HG03039 (cell line): Measurements from ENCODE around the gene SNRNP70.

ENCODE experiments used
- ATAC-seq: cut with Tn5 transposase; IDR thresholded peaks from one replicate; pipeline ENCODE4 v1.9.1; 2021; ENCODE audit warnings: mild to moderate bottlenecking, moderate library complexity; ENCODE audit not compliant: unreplicated experiment

The SNRNP70 gene

DNA sequence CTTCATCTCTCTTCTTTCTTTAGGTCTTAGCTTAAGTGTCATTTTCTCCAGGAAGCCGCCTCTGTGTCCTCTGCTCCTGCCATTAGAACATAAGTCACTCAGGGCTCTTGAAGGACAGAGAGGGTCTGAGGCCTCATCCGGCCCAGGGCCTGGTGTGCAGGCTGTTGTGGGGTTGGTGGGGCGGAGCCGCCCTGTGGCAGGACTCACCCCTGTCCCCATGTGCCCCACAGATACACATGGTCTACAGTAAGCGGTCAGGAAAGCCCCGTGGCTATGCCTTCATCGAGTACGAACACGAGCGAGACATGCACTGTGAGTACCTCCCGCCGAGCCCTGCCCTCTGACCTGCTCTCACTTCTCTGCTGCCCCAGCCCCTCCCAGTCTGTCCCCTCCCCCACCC is 15.9 kb downstream of the SNRNP70 start:
- ATAC-seq, result no peak

DNA sequence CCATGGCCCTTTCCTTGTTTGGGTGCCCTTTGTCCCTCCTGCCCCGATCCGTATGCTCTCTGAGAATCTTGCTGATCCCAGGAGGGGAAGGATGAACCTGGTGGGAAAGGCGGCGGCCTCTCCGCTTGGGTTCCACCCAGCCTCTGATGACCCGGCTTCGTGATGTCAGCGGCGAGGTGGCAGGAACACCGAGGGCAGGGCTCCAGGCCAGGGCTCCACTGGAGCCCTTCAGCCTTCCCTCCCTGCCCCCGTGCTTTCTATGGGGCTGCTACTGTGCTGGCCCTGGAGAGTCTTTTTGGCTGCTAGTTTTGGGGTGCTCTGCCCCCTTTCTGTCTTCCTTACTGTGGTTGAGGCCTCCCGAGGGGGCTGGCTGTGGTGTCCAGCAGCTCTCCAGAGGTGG is 17.1 kb downstream of the SNRNP70 start:
- ATAC-seq, result no peak

DNA sequence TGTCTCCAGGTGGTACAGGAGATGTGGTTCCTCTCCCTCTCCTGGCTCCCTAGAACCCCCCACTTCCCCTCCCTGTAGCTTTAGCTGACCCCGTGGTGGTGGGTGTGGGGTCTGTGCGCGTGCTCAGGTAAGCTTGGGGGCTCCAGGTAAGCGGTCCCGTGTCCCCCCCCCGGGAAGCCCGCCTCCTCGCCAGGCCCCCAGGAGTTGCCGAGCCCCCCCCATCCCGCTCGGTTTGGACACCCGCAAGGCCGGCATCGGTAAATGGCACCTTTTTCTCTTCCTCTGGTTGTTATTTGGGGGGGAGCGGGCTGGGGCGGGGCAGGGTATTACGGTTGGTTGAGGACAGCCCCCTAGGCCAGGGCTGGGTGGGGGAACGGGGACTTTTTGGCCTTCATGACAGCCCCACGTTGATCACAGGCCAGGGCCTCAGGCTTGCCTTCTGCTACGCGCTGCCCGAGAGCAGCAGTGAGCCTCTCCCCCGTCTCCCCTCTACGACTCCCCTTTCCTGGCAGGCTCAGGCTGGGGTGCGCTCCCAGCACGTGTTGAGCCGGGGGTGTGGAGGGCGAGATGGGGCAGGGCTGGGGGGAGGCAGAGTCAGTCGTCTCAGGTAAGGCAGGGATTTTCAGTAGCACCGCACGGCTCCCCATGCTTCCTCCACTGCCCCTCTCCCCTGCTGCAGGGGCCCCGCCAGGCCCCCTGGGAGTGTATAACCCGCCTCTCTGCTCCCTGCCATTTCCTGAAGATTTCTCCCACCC is 18.3 kb downstream of the SNRNP70 start:
- no peak for ATAC-seq

DNA sequence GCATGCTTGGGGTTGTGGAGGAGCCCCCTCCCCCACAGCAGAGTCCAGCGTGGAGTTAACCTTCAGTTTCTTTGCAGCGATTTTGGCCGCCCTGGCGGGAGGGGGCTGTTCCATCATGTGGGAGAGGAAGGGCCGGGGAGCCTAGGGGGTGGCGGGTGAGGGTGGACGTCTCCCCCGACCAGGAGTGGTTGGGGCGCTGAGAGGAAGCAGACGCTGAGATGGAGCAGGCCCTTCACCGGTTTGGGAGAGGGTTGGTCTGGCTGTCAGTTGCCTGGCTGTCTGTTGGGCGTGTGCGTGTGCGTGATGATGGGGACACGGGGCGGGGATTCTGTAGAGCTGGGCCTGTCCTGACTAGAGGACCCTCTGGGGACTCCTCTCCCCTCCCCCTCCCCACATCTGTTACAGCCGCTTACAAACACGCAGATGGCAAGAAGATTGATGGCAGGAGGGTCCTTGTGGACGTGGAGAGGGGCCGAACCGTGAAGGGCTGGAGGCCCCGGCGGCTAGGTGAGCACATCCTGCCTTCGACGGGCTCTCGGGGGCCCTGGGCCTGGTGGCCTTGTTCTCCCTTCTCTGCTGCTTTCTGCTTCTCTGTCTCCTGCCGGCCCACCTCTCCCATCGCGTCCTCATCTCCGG is 19.1 kb downstream of the SNRNP70 start:
- ATAC-seq, result no peak

DNA sequence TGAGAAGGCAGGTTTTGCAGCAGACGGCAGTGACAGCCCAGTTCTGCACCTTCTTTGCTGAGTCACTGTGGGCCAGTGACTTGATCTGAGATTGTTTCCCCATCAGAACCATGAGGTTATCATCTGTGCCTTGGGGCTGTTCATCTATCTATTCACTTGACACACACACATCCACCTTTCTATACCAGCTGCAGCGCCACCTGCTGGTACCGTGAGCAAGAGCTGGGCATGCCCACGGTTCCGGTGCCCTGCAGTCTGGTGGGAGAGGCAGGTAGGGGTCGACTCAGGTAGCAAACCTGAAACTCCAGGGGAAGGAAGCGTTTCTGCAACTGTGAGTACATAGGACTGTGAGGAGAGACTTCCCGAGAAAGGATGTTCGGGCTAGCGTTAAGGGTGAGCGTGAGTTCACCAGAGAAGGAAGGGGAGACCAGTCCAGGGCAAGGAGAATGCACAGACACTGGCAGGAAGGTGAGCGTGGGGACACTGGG is 21.4 kb downstream of the SNRNP70 start:
- no peak for ATAC-seq

DNA sequence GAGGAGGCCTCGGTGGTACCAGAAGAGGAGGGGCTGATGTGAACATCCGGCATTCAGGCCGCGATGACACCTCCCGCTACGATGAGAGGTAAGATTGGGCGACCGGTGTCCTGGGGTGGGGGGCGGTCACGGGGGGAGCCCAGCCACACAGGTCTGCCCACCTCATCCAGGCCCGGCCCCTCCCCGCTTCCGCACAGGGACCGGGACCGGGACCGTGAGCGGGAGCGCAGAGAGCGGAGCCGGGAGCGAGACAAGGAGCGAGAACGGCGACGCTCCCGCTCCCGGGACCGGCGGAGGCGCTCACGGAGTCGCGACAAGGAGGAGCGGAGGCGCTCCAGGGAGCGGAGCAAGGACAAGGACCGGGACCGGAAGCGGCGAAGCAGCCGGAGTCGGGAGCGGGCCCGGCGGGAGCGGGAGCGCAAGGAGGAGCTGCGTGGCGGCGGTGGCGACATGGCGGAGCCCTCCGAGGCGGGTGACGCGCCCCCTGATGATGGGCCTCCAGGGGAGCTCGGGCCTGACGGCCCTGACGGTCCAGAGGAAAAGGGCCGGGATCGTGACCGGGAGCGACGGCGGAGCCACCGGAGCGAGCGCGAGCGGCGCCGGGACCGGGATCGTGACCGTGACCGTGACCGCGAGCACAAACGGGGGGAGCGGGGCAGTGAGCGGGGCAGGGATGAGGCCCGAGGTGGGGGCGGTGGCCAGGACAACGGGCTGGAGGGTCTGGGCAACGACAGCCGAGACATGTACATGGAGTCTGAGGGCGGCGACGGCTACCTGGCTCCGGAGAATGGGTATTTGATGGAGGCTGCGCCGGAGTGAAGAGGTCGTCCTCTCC is 22.6 kb downstream of the SNRNP70 start:
- ATAC-seq, result no peak

DNA sequence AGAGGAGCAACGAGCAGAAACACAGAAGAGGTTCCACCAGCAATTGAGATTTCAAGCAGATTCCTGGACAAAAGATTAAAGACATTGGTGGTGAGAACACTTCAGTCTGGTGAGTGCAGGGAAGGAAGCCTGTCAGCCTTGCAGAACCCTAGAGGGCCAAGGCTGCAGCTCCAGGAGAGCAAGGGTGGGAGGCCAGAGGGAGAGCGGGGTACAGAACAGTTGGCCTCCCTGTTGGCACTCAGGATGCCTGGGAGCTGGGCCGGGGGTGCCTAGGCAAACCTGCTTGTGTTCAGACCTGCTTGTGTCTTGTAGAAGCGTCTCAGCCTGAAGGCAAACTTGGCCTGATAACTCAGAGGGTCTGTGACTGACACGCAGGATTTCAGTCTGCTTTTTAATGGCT is 23.8 kb downstream of the SNRNP70 start:
- ATAC-seq, result no peak

DNA sequence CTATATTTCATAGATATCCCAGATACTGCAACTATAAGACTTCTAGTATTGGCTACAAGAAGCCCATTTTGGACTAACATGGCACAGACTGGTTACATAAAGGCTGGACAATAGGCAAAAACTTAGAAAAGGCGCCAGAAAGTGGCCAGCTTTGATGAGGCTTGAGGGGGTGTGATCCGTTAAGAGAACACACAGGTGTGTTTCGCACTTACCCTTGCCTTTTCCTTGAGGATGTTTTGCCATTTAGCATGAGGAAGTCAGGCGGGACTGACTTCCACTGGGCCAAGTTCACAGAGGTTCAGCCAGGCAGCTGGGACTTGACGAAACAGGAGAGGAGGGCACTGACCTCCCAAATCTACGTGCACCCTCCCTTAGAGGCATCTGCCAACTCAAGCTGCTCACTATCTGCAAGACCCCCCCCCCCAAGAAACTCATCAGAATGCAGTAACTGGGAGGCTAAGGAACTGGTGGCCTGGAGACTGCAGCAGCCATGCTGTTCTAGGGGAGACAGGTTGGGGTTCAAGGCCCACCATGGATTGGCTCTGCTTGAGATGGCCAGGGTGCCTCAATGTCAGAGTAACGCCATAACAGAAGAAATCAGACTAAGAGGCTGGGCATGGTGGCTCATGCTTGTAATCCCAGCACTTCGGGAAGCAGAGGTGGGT is 24.4 kb downstream of the SNRNP70 start:
- no peak for ATAC-seq

DNA sequence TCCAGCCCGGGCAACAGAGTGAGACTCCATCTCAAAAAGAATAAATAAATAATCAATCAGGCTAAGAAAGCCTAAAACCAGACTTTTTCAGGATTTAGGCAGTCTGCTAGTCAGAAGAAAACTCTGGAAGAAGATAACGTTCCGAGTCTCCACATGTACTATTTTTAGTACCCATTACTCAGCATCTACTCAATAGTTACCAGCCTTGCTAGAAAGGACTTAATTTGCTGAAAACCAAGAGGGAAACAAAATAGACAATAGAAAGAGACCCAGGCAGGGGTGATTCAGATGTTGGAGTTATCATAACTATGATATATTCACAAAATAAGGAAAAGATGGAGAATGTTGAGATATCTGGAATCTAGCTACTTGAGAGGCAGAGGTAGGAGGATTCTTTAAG is 25.3 kb downstream of the SNRNP70 start:
- no peak for ATAC-seq

DNA sequence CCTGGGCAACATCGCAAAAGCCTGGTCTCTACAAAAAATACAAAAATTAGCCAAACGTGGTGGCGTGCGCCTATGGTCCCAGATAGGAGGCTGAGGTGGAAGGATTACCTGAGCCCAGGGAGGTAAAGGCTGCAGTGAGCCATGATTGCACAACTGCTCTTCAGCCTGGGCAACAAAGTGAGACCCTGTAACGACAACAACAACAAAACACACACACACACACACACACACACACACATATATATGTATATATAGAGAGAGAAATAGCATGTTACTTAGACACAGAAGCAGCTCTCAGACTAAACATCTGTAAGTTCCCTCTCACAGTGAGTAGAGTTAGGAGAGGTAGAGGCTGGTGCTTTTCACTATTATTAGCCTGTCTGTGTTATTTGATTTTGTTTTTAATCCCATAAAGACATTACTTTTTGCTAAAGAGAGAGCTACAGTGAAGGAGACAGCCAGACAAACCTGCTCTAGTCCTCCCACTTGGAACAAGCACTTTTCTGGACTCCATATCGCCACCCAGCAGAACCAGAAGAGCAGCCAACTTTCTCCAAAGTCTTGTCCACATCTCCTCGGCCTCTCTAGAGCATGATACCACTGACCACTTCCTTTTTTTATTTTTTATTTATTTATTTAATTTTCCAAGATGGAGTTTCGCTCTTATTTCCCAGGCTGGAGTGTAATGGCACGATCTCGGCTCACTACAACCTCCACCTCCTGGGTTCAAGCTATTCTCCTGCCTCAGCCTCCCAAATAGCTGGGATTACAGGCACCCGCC is 26.2 kb downstream of the SNRNP70 start:
- ATAC-seq, result no peak

DNA sequence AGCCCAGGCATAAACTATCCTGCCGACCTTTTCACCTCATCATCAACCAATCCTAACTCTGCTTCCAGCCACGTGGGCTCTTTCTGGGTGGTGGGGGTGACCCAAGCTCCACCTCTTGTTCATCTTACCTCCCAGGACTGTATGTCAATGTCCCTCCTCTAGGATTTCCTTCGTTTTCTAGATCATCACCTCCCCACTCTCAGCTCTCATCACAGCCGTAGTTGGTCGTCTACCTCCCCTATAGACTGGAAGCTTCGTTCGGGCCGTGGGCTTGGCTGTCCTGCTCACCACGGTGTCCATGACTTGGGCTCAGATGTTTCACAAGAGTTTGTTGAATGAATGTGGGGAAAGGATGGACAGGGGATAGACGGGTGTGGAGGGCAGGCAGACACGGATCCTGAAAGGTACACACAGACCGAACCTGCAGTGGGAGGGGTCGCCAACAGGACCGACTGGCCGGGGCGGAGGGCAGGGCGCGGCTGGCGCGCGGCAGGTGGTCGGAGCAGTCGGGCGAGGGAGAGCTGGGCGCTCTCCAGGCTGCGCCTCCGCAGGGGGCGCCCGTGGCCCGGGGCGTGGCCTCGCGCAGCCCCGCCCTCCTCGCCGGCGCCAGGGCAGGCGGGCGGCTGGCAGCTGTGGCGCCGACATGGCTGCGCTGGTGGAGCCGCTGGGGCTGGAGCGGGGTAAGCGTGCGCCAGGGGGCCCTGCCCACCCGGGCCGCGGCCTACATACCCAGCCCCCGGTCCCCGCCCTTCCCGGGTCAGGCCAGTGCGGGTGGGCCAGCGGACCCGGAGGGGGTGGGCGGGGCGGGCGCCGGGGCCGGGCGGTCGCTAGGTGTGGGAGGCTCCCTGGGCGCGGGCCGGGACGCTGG is 28.7 kb downstream of the SNRNP70 start, which contains the start of gene LIN7B:
TSS of gene LIN7B (plus strand) at position 609 of the 868 bp plus-strand sequence. CDS start at position 644, 35 bp downstream.
- no peak for ATAC-seq

DNA sequence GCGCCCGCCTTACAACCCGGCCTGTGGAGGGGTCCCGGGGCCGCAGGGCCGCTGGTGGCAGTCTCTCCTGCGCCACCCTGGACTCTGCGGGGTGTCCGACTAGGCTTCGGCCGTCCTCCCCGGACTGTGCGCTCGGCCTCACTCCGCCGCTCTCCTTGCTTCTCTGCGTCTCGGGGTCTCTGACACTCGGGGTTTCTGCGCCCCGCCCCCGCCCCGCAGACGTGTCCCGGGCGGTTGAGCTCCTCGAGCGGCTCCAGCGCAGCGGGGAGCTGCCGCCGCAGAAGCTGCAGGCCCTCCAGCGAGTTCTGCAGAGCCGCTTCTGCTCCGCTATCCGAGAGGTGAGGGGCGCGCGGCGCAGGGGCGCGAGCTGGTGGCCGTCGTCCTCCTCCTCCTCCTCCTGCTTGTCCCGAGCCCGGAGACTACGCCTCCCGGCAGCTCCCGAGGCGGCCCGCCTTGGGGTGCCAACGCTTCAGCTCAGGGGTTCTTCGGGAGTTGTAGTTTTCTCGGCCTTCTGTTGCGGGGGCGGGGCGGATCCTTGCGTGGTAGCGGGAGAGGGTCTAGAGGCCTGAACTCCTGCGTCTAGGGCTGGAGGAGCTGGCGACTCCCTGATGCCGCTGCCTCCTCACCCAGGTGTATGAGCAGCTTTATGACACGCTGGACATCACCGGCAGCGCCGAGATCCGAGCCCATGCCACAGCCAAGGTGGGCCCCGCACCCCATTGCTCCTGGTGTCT is 29.5 kb downstream of the SNRNP70 start:
- ATAC-seq, result no peak

DNA sequence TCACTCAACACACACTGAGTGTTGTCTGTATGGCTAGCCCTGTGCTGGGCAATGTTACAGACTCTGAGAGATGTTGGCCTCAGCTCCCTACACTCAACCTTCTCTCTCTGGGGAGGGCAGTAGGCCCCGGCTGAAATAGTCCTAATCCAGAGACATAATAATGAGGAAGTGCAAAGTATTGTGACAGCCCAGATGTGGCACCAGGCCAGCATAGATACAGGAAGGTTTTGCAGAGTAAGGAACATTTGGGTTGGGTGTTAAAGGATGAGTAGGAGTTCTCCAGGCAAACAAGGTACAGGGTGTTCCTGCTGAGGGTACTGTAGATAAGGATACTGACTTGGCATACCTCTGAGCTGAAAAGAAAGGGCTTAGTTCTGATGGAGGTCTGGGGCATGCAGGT is 31.3 kb downstream of the SNRNP70 start:
- no peak for ATAC-seq

DNA sequence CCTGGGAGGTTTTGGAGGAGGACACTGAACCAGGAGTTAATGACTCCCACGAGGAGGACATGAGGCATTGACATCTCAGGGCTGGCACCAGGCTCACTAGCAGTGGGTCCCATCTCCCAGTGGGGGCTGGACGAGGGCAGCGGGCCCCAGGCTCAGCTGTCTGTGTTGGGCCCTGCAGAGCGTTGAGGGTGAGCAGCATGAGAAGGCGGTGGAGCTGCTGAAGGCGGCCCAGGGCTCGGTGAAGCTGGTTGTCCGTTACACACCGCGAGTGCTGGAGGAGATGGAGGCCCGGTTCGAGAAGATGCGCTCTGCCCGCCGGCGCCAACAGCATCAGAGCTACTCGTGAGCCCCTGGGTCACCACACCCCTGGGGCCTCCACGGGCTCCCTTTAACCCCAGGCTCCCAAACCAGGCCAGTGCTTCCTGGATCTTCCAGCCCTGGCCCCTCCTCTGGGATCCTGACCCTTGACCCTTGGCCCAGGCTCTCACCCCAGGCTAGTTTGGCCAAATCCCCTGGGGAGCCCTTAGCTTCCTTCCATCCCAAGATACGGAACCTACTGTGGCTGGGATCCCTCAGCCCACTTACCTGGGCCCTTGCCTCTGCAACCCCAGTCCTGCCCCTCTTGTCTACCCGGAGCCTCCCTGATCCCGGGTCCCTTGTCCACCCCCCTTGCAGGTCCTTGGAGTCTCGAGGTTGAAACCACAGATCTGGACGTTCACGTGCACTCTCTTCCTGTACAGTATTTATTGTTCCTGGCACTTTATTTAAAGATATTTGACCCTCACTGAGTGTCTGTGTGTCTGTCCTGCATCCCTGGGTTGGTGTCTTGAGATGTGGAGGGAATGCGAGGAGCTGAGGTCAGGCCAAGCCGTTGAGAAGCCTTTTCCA is 32.7 kb downstream of the SNRNP70 start:
- no peak for ATAC-seq

DNA sequence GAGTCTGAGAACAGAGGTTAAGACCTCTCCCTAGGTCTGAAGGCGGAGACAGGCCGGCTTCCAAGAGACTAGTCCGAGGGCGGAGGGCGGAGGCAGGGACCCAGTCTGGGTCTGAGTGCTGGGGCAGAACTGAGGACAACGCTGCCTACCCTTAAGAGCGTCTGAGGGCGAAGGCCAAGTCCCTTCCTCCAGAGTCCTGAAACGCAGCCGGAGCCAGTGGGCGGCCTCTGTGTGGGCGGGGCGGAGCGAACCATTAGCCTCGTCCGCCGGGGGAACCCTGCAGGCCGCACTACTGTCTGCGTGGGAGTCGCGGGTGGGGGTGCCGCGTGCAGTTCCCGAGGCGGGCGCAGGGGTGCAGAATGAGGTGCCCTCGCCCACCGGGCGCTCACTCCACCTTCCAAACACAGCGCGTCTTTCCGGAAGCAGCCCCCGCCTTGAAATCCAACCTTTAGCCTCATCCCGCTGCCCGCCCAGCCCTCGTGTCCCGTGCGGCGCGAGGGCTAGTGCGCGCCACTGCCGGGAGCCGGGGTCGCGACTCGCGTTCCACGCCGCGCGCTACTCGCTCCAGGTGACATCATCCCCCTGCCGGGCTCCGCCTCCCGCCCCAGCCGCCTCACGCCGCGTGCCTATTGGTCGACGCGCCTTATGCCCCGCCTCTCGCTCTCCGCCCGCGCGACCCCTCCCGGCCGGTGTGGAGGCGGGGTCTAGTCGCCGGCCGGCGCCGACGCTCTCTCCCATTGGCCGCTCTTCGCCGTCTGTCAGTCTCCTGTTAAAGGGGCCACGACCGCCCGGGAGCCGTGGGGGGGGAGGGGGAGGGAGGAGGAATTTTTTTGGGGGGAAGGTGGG is 33.5 kb downstream of the SNRNP70 start, which contains the start of gene C19orf73:
TSS of gene C19orf73 (minus strand) at position 579 of the 846 bp plus-strand sequence. CDS start at position 458, 121 bp downstream.
- ATAC-seq, result peak; percentile 60
